H1 (cell line): ENCODE results near the gene FCHO1. TPM values are rescaled to one million over a fixed set of nuclear protein-coding genes. Genes with fewer than 3 reads are reported as not detected.

Source experiments
- CTCF ChIA-PET: fragments of 300-600 bp; sonication (Branson Sonifier 250); formaldehyde crosslinking; loops from one replicate; lab custom pipeline; 2021; ENCODE audit not compliant: partially characterized antibody; lab: Charles Lee
- POLR2A ChIA-PET: fragments of 300-600 bp; sonication (Branson Sonifier 250); formaldehyde crosslinking; loops from one replicate; lab custom pipeline; 2021; ENCODE audit warnings: inconsistent platforms; ENCODE audit not compliant: partially characterized antibody; lab: Charles Lee
- DNase-seq, 2 experiments: peaks; one replicate each; pipeline versions ENCODE4 v3.0.0 to v3.0.0-alpha.2; 2010 to 2022; ENCODE audit warnings: low spot score in 2 of 2, low read depth in 1 of 2, mixed read lengths in 1 of 2
- FAIRE-seq: peaks from 2 replicates; lab custom pipeline; 2011; peaks lifted over from hg19 to GRCh38; lab: Jason Lieb, UNC
- H2AFZ ChIP-seq: 2 replicates; pipeline ENCODE4 v1.8.1; 2012; ENCODE audit warnings: low read length, inconsistent platforms
- H2AK5ac ChIP-seq: 2 replicates; pipeline ENCODE4 v1.6.1; 2013; ENCODE audit warnings: low read depth, low read length
- H2BK120ac ChIP-seq: replicated peaks from 2 replicates; pipeline ENCODE3; 2013; ENCODE audit warnings: low read depth, low read length, inconsistent platforms
- H2BK12ac ChIP-seq: 2 replicates; pipeline ENCODE4 v1.6.1; 2013; ENCODE audit warnings: low read depth, low read length
- H2BK15ac ChIP-seq: 2 replicates; pipeline ENCODE4 v1.6.1; 2013; ENCODE audit warnings: low read length
- H2BK20ac ChIP-seq: 2 replicates; pipeline ENCODE4 v1.6.1; 2013; ENCODE audit warnings: low read length
- H2BK5ac ChIP-seq: 2 replicates; pipeline ENCODE4 v1.6.1; 2013; ENCODE audit warnings: low read depth, low read length
- H3K14ac ChIP-seq: 2 replicates; pipeline ENCODE4 v1.6.1; 2013; ENCODE audit warnings: inconsistent platforms; ENCODE audit not compliant: insufficient read length
- H3K18ac ChIP-seq: 2 replicates; pipeline ENCODE4 v1.6.1; 2013; ENCODE audit warnings: low read length; ENCODE audit errors: extremely low read depth
- H3K23ac ChIP-seq: 2 replicates; pipeline ENCODE4 v1.6.1; 2013; ENCODE audit warnings: inconsistent platforms; ENCODE audit not compliant: insufficient read length
- H3K23me2 ChIP-seq: 2 replicates; pipeline ENCODE4 v1.6.1; 2013; ENCODE audit warnings: low read depth, low read length
- H3K27ac ChIP-seq: 2 replicates; pipeline ENCODE4 v1.6.1; 2011; ENCODE audit warnings: low read depth, low read length, inconsistent platforms
- H3K27me3 ChIP-seq, 4 experiments: replicated peaks in 1 of 4; 1 replicate in 1 of 4; 2 replicates in 3 of 4; pipeline versions ENCODE4 v1.6.1 to v1.8.1; 2011 to 2013; ENCODE audit warnings: low read length in 3 of 4, mild to moderate bottlenecking in 3 of 4, inconsistent platforms in 2 of 4, mixed read lengths in 2 of 4, moderate library complexity in 1 of 4; ENCODE audit not compliant: control insufficient read depth in 3 of 4, insufficient read depth in 3 of 4; ENCODE audit errors: extremely low read depth in 1 of 4
- H3K36me3 ChIP-seq, 4 experiments: 2 replicates each; pipeline versions ENCODE4 v1.6.1 to v1.8.1; 2011 to 2013; ENCODE audit warnings: mild to moderate bottlenecking in 4 of 4, low read length in 3 of 4, moderate library complexity in 2 of 4, control low read depth in 1 of 4, inconsistent platforms in 1 of 4; ENCODE audit not compliant: insufficient read depth in 4 of 4, control insufficient read depth in 2 of 4
- H3K4ac ChIP-seq: replicated peaks from 2 replicates; pipeline ENCODE3; 2013; ENCODE audit warnings: low read length, low read depth, mixed read lengths, inconsistent platforms; ENCODE audit not compliant: insufficient read length
- H3K4me1 ChIP-seq, 4 experiments: replicated peaks in 1 of 4; 1 replicate in 1 of 4; 2 replicates in 3 of 4; pipeline versions ENCODE4 v1.6.1 to v1.8.1; 2011 to 2013; ENCODE audit warnings: low read length in 3 of 4, inconsistent platforms in 2 of 4, mixed read lengths in 1 of 4; ENCODE audit not compliant: insufficient read depth in 4 of 4, control insufficient read depth in 3 of 4
- H3K4me2 ChIP-seq, 2 experiments: 2 replicates each; pipeline versions ENCODE4 v1.6.1 to v1.8.1; 2011 to 2013; ENCODE audit warnings: low read depth in 2 of 2, low read length in 2 of 2, control low read depth in 1 of 2, inconsistent platforms in 1 of 2, mild to moderate bottlenecking in 1 of 2; ENCODE audit not compliant: insufficient read depth in 1 of 2
- H3K4me3 ChIP-seq, 4 experiments: fragments of 200-600, 300-600 bp in 1 of 4; sonication (generic), shearing (Covaris generic), sonication (Bioruptor Twin) in 1 of 4; 2 replicates each; pipeline versions ENCODE4 v1.5.1 to v1.8.1; 2011 to 2016; ENCODE audit warnings: low read length in 4 of 4, low read depth in 3 of 4, control low read depth in 2 of 4, inconsistent platforms in 2 of 4, mild to moderate bottlenecking in 2 of 4, mixed read lengths in 1 of 4, moderate library complexity in 1 of 4; ENCODE audit not compliant: insufficient read depth in 2 of 4; ENCODE audit errors: extremely low read depth in 1 of 4
- H3K56ac ChIP-seq: replicated peaks from 2 replicates; pipeline ENCODE3; 2013; ENCODE audit warnings: low read depth, mild to moderate bottlenecking, mixed read lengths, low read length, inconsistent platforms; ENCODE audit not compliant: insufficient read length
- H3K79me1 ChIP-seq: 2 replicates; pipeline ENCODE4 v1.6.1; 2013; ENCODE audit warnings: low read depth, low read length, control low read depth
- H3K79me2 ChIP-seq, 2 experiments: 2 replicates each; pipeline versions ENCODE4 v1.6.1 to v1.8.1; 2012 to 2013; ENCODE audit warnings: low read length in 2 of 2, mild to moderate bottlenecking in 2 of 2, inconsistent platforms in 1 of 2; ENCODE audit not compliant: insufficient read depth in 2 of 2, control insufficient read depth in 1 of 2
- H3K9ac ChIP-seq, 4 experiments: replicated peaks in 1 of 4; 1 replicate in 1 of 4; 2 replicates in 3 of 4; pipeline versions ENCODE4 v1.6.1 to v1.8.1; 2011 to 2013; ENCODE audit warnings: low read depth in 3 of 4, low read length in 3 of 4, control low read depth in 2 of 4, mild to moderate bottlenecking in 2 of 4, moderate library complexity in 2 of 4, inconsistent platforms in 1 of 4; ENCODE audit errors: extremely low read depth in 1 of 4
- H3K9me3 ChIP-seq, 2 experiments: 2 replicates each; pipeline versions ENCODE4 v1.6.1 to v1.8.1; 2012 to 2013; ENCODE audit warnings: mild to moderate bottlenecking in 2 of 2, moderate library complexity in 2 of 2, control low read depth in 1 of 2, inconsistent platforms in 1 of 2, low read depth in 1 of 2, low read length in 1 of 2, mixed read lengths in 1 of 2; ENCODE audit not compliant: insufficient read depth in 2 of 2
- H4K20me1 ChIP-seq, 2 experiments: replicated peaks in 1 of 2; 2 replicates each; pipeline versions ENCODE3 to v1.8.1; 2011 to 2013; ENCODE audit warnings: inconsistent platforms in 2 of 2, low read length in 2 of 2, mild to moderate bottlenecking in 1 of 2; ENCODE audit not compliant: insufficient read depth in 2 of 2, control insufficient read depth in 1 of 2
- H4K5ac ChIP-seq: 2 replicates; pipeline ENCODE4 v1.6.1; 2013; ENCODE audit warnings: low read length, low read depth, mixed read lengths, inconsistent platforms; ENCODE audit not compliant: insufficient read length
- H4K8ac ChIP-seq: 2 replicates; pipeline ENCODE4 v1.8.0; 2013; ENCODE audit warnings: mild to moderate bottlenecking, moderate library complexity, low read length, inconsistent platforms; ENCODE audit not compliant: insufficient read depth; ENCODE audit errors: extremely low read depth
- H4K91ac ChIP-seq: replicated peaks from 2 replicates; pipeline ENCODE3; 2013; ENCODE audit warnings: low read length, mixed read lengths, inconsistent platforms; ENCODE audit not compliant: insufficient read length
- CHD2 ChIP-seq: IDR thresholded peaks from 2 replicates; pipeline ENCODE4 v1.6.1; 2012; ENCODE audit warnings: low read length, improper control_type of control experiment
- GABPA ChIP-seq: IDR thresholded peaks from 2 replicates; pipeline ENCODE4 v1.6.1; 2011; ENCODE audit warnings: mild to moderate bottlenecking, low read length, moderate library complexity, borderline replicate concordance; ENCODE audit not compliant: insufficient read depth
- MAX ChIP-seq: IDR thresholded peaks from 2 replicates; pipeline ENCODE4 v1.6.1; 2012; ENCODE audit warnings: inconsistent platforms
- NRF1 ChIP-seq: IDR thresholded peaks from 2 replicates; pipeline ENCODE4 v1.6.1; 2011; ENCODE audit warnings: mild to moderate bottlenecking, low read depth, low read length, improper control_type of control experiment
- SIRT6 ChIP-seq: IDR thresholded peaks from one replicate; pipeline ENCODE4 v1.7.1; 2012; ENCODE audit warnings: low read length, inconsistent platforms
- TBP ChIP-seq: IDR thresholded peaks from 2 replicates; pipeline ENCODE4 v1.6.1; 2011; ENCODE audit warnings: low read depth, low read length, improper control_type of control experiment
- TCF12 ChIP-seq: IDR thresholded peaks from 2 replicates; pipeline ENCODE4 v1.6.1; 2011; ENCODE audit warnings: low read depth, mild to moderate bottlenecking, low read length
- WGBS, 2 experiments: shearing (Covaris generic) in 1 of 2; methylation state at CpG; one replicate each; pipeline versions ENCODE4 v1.1.6 to v1.1.7; 2013 to 2015; ENCODE audit warnings: low lambda C conversion rate in 2 of 2, mixed read lengths in 2 of 2, inconsistent platforms in 1 of 2, low coverage in 1 of 2, missing lambda C conversion rate in 1 of 2; ENCODE audit not compliant: insufficient replicate concordance in 2 of 2, insufficient coverage in 1 of 2, insufficient read length in 1 of 2; ENCODE audit errors: extremely low coverage in 1 of 2, missing lambda C conversion rate in 1 of 2; 5-methylcytosine and 5-hydroxymethylcytosine counted together
- polyA plus RNA-seq, 7 experiments: library from polyadenylated mRNA; depleted of rRNA in 3 of 7; stranded (reverse) in 5 of 7; unstranded in 2 of 7; fragments of >200 nt in 5 of 7; fragments of 200-250 nt in 2 of 7; gene quantifications; 1 replicate in 5 of 7; 2 replicates in 1 of 7; 4 replicates in 1 of 7; pipeline versions ENCODE4 v1.2.1 to v1.2.3, GENCODE V29; 2011 to 2013; ENCODE audit warnings: missing spikeins in 2 of 7, mixed read lengths in 2 of 7
- total RNA-seq: library from RNA; stranded (reverse); fragmentation: NEBNext Ultra II Directional; extraction: Animal tissue kit (Norgen Biotek cat#: 25700); gene quantifications from 2 replicates; pipeline ENCODE4 v1.2.1, GENCODE V29; 2021

The FCHO1 gene
- total and polyA plus RNA-seq, 2 of the 8 experiments (the other 6 are each of a cell fraction or from before 2014, with no cell fraction given): 13.0 to 25.9 TPM

GRCh38 chr19:17790059-17790780 is 38.9 kb downstream of the FCHO1 start:
- H4K91ac ChIP-seq: no peak overlapping the region
- no peak overlapping the region for H3K27ac ChIP-seq
- ChIA-PET CTCF (interaction anchor here (0.9 to 2.5 kb wide), 6 partner anchors 12 to 183 kb away, joined by 3 to 8 read pairs (median 4); partner anchors contain the start of gene CCDC124), POLR2A (interaction anchor here (0.6 to 2.4 kb wide), 4 partner anchors 32 to 156 kb away, joined by 3 to 6 read pairs (median 4); no protein-coding TSS in a partner anchor)
- H3K27me3 ChIP-seq: peaks cover 0 to 5% (median 2%) of the 10 kb centered on the region in 4 experiments; a peak in 4 of 7 replicates
- peaks cover 7% of the 10 kb centered on the region; the same call in 1 of the 2 replicates for H3K23me2 ChIP-seq
- no peaks in the 10 kb centered on the region for H4K20me1 ChIP-seq
- no peak overlapping the region for H2BK20ac ChIP-seq
- no peak overlapping the region for H2BK15ac ChIP-seq
- no peaks in the 10 kb centered on the region for H3K79me1 ChIP-seq
- no peak overlapping the region for H3K18ac ChIP-seq
- no peak overlapping the region for H3K56ac ChIP-seq
- H3K4me2 ChIP-seq: no peak overlapping the region
- no peak overlapping the region for H2BK12ac ChIP-seq
- H3K79me2 ChIP-seq: no peaks in the 10 kb centered on the region
- no peak for TF ChIP-seq NRF1
- no peak for TF ChIP-seq MAX
- TF ChIP-seq GABPA: no peak
- no peak for TF ChIP-seq CHD2
- no peak for TF ChIP-seq TBP
- no peak for TF ChIP-seq TCF12
- TF ChIP-seq SIRT6: no peak
- no peak overlapping the region for H3K4ac ChIP-seq
- H3K9ac ChIP-seq: no peak overlapping the region
- no peak overlapping the region for H3K4me3 ChIP-seq
- H3K4me1 ChIP-seq: peaks cover 0 to 2% (median 0%) of the 10 kb centered on the region in 4 experiments; a peak in 2 of 7 replicates
- no peak for FAIRE-seq
- H3K36me3 ChIP-seq: no peaks in the 10 kb centered on the region; a peak in 1 of 8 replicates
- no peaks in the 10 kb centered on the region for H3K9me3 ChIP-seq
- no peak overlapping the region; the same call in 1 of the 2 replicates for H4K8ac ChIP-seq
- H3K14ac ChIP-seq: no peak overlapping the region
- WGBS, 2 experiments: 76% methylated on average over 6 of the region's 6 CpGs; no CpG with 5 or more reads in 1 of the 2 experiments
- no peak overlapping the region for H2BK120ac ChIP-seq
- H4K5ac ChIP-seq: no peak overlapping the region
- no peak for DNase-seq
- no peak overlapping the region for H3K23ac ChIP-seq
- no peak overlapping the region for H2BK5ac ChIP-seq
- no peak overlapping the region for H2AFZ ChIP-seq
- no peak overlapping the region for H2AK5ac ChIP-seq
